DND-41 (cell line): ENCODE measurements around the gene OR2J1.

ENCODE experiments used
- ATAC-seq: fragments of 200-7000 bp; cut with Tn5 transposase; 3 replicates; pipeline ENCODE4 v1.9.1; 2021; ENCODE audit warnings: low read depth; ENCODE audit not compliant: insufficient read depth
- DNase-seq: peaks from one replicate; pipeline ENCODE4 v3.0.0-alpha.2; 2020
- H2AFZ ChIP-seq: 2 replicates; pipeline ENCODE4 v1.6.0; 2012; ENCODE audit warnings: low read depth, low read length
- H3K27ac ChIP-seq: 2 replicates; pipeline ENCODE4 v1.5.1; 2012; ENCODE audit warnings: low read length, inconsistent platforms
- H3K27me3 ChIP-seq: fragments of 200-600 bp; sonication (generic); 2 replicates; pipeline ENCODE4 v1.6.0; 2012; ENCODE audit warnings: low read length, mild to moderate bottlenecking, inconsistent platforms; ENCODE audit not compliant: insufficient read depth, poor library complexity
- H3K36me3 ChIP-seq: 2 replicates; pipeline ENCODE4 v1.5.1; 2012; ENCODE audit warnings: low read length, inconsistent platforms; ENCODE audit not compliant: insufficient read depth
- H3K4me1 ChIP-seq: 2 replicates; pipeline ENCODE4 v1.5.1; 2012; ENCODE audit warnings: mild to moderate bottlenecking, low read length; ENCODE audit not compliant: insufficient read depth
- H3K4me2 ChIP-seq: 2 replicates; pipeline ENCODE4 v1.6.0; 2012; ENCODE audit warnings: mild to moderate bottlenecking, moderate library complexity, low read length, inconsistent platforms; ENCODE audit not compliant: insufficient read depth
- H3K4me3 ChIP-seq, 2 experiments: fragments of 200-600 bp in 1 of 2; shearing (Covaris generic) in 1 of 2; 2 replicates each; pipeline ENCODE4 v1.5.1; 2012 to 2016; ENCODE audit warnings: inconsistent platforms in 2 of 2, low read length in 2 of 2, mild to moderate bottlenecking in 2 of 2, low read depth in 1 of 2, moderate library complexity in 1 of 2
- H3K79me2 ChIP-seq: 2 replicates; pipeline ENCODE4 v1.6.0; 2012; ENCODE audit warnings: low read length, inconsistent platforms; ENCODE audit not compliant: insufficient read depth
- H3K9ac ChIP-seq: 2 replicates; pipeline ENCODE4 v1.6.0; 2012; ENCODE audit warnings: low read depth, mild to moderate bottlenecking, inconsistent platforms, low read length, moderate library complexity
- H3K9me3 ChIP-seq: 2 replicates; pipeline ENCODE4 v1.5.1; 2012; ENCODE audit warnings: low read length, moderate library complexity, mild to moderate bottlenecking, inconsistent platforms; ENCODE audit not compliant: insufficient read depth, severe bottlenecking
- H4K20me1 ChIP-seq: 2 replicates; pipeline ENCODE4 v1.6.0; 2012; ENCODE audit warnings: low read length; ENCODE audit not compliant: insufficient read depth
- CTCF ChIP-seq: IDR thresholded peaks from 2 replicates; pipeline ENCODE4 v1.5.1; 2012; ENCODE audit warnings: borderline replicate concordance, low read length, moderate library complexity, mild to moderate bottlenecking; ENCODE audit not compliant: poor library complexity, severe bottlenecking; ENCODE audit errors: extremely low read depth
- EZH2 ChIP-seq: IDR thresholded peaks from 3 replicates; pipeline ENCODE4 v1.6.1; 2012; ENCODE audit warnings: borderline replicate concordance, low read depth, mild to moderate bottlenecking, moderate library complexity, low read length, inconsistent platforms; ENCODE audit not compliant: severe bottlenecking

OR2J1 gene

GRCh38 chr6:29079203-29079602, 20.1 kb upstream of the OR2J1 start:
- H3K9ac ChIP-seq, result no peak overlapping the region
- H3K4me3 ChIP-seq, result no peak overlapping the region
- H3K36me3 ChIP-seq, result no peaks in the 10 kb centered on the region
- no peaks in the 10 kb centered on the region for H3K4me1 ChIP-seq
- ATAC-seq, result no peak
- no peak overlapping the region for H3K27ac ChIP-seq
- H3K9me3 ChIP-seq, result no peaks in the 10 kb centered on the region
- no peak overlapping the region for H2AFZ ChIP-seq
- TF ChIP-seq CTCF (no peak), EZH2 (no peak)
- H3K79me2 ChIP-seq, result no peaks in the 10 kb centered on the region
- no peak for DNase-seq
- no peak overlapping the region for H3K4me2 ChIP-seq
- H4K20me1 ChIP-seq, result no peaks in the 10 kb centered on the region
- H3K27me3 ChIP-seq, result peaks cover 9% of the 10 kb centered on the region

- no peaks in the 10 kb centered on the region for H3K4me1 ChIP-seq
- H3K27me3 ChIP-seq, result peaks cover 5% of the 10 kb centered on the region
- H3K9ac ChIP-seq, result no peak overlapping the region
- H3K4me2 ChIP-seq, result no peak overlapping the region
- DNase-seq, result no peak
- no peaks in the 10 kb centered on the region for H3K9me3 ChIP-seq
- no peak overlapping the region for H2AFZ ChIP-seq
- no peaks in the 10 kb centered on the region for H3K36me3 ChIP-seq
- no peak overlapping the region for H3K27ac ChIP-seq
- TF ChIP-seq EZH2, result no peak
- TF ChIP-seq CTCF, result no peak
- H4K20me1 ChIP-seq, result no peaks in the 10 kb centered on the region
- H3K79me2 ChIP-seq, result no peaks in the 10 kb centered on the region
- no peak for ATAC-seq
- H3K4me3 ChIP-seq, result no peak overlapping the region
These were observed 18.0 kb upstream of the OR2J1 start for GRCh38 chr6:29081312-29081711.

GRCh38 chr6:29082457-29082856, 16.8 kb upstream of the OR2J1 start:
- H2AFZ ChIP-seq, result no peak overlapping the region
- no peak overlapping the region for H3K4me3 ChIP-seq
- no peak for DNase-seq
- H3K9ac ChIP-seq, result no peak overlapping the region
- H4K20me1 ChIP-seq, result no peaks in the 10 kb centered on the region
- no peak for ATAC-seq
- H3K9me3 ChIP-seq, result no peaks in the 10 kb centered on the region
- H3K4me2 ChIP-seq, result no peak overlapping the region
- TF ChIP-seq CTCF (no peak), EZH2 (no peak)
- no peaks in the 10 kb centered on the region for H3K4me1 ChIP-seq
- no peaks in the 10 kb centered on the region for H3K36me3 ChIP-seq
- no peak overlapping the region for H3K27ac ChIP-seq
- peaks cover 5% of the 10 kb centered on the region for H3K27me3 ChIP-seq
- no peaks in the 10 kb centered on the region for H3K79me2 ChIP-seq

- Histone ChIP-seq H3K9me3 (no peaks in the 10 kb centered on the region), H3K4me3 (no peak within 1 kb of the TSS), H3K36me3 (no peaks in the 10 kb centered on the region), H3K27me3 (no peaks in the 10 kb centered on the region), H3K79me2 (no peaks in the 10 kb centered on the region), H4K20me1 (no peaks in the 10 kb centered on the region), H3K9ac (no peak within 1 kb of the TSS), H2AFZ (no peak within 1 kb of the TSS), H3K4me2 (no peak within 1 kb of the TSS), H3K4me1 (no peaks in the 10 kb centered on the region), H3K27ac (no peak within 1 kb of the TSS)
- no peak for DNase-seq
- no peak for ATAC-seq
- TF ChIP-seq EZH2 (no peak), CTCF (no peak)
These were observed 12.1 kb upstream of the OR2J1 start, which contains the start of gene OR2B3 for GRCh38 chr6:29087213-29087612. Gene OR2B3, minus strand, starts transcription at chr6:29087313. Its CDS starts 65 bp downstream, at chr6:29087248.
